Measurements from ENCODE around the gene SETX.

Gene SETX

DNA sequence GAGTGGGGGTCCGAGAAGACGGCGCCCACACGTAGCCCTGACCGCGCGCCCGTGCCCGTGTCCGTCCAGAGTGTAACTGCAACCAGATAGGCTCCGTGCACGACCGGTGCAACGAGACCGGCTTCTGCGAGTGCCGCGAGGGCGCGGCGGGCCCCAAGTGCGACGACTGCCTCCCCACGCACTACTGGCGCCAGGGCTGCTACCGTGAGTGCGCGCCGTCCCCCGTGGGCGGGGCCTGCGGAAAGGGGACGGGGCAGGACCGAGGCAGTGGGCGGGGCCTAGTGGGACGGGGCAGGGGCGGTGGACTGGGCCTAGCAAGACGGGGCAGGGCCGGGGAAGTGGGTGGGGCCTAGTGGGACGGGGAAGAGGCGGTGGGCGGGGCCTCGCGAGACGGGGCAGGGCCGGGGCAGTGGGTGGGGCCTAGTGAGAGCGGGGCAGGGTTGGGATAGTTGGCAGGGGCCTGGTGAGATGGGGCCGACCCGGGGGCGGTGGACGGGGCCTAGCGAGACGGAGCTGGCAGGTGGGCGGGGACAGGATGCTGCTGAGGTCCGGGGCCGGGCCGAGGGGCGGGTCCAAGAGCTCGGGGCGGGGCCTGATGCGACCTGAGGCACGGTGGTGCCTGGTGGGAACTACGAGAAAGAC is 113.8 kb downstream of the SETX start:
- peak; percentile 99 for DNase-seq (ENCODE audit: low read depth)

DNA sequence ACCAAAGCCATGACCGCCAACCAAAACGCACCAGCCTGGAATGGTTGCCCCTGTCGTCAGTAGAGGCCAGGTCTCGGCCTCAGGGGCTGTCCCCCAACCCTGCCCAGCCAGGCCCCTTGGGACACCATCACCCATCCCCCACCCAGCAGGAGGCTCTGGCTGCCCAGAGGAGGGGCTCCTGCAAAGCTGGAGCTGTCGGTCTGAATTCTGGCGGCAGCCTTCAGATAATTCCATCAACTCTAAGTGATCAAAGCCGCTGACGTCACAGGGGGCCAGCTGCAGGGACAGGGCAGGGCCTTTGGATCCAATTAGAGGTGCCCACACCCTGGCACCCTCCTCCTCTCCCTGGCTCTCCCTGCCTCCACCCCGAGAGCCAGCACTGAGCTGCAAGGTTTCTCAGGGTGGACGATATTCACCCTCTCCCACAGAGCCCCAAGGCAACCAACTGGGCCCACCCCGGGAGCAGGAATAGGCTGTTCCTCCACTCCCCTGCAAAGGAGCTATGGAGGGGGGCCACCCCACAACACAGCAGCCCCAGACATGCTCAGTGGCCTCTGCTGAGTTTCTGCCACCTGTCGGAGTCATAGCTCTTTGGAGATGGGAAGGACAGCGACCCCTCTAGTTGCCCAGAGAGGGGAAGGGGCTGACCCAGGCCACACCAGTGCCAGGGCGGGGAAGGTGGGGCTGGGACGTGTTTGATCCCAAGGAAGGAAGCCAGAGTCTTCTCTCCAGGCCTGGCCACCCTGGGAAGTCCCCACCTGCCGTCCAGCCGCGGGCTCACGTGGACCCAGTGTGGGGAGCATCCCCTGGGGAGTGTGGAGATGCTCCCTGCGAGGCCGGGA is 114.6 kb downstream of the SETX start:
- DNase-seq (ENCODE audit: low read depth) = no peak

DNA sequence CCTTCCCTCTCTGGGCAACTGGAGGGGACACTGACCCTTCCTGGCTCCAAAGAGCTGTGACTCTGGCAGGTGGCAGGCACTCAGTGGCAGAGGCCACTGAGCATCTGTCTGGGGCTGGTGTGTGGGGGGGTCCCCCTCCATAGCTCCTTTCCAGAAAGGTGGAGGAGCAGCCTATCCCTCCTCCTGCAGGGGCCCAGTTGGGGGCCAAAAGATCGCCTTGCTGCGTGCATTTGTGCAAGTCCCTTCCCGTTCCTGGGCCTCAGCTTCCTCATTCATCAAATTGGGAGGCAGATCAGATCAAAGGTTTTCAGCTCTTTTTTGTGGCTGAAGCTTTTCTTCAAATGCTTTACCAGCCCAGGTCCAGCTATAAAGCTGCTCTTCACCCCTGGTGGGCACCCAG is 115.3 kb downstream of the SETX start:
- DNase-seq (ENCODE audit: low read depth) = no peak

DNA sequence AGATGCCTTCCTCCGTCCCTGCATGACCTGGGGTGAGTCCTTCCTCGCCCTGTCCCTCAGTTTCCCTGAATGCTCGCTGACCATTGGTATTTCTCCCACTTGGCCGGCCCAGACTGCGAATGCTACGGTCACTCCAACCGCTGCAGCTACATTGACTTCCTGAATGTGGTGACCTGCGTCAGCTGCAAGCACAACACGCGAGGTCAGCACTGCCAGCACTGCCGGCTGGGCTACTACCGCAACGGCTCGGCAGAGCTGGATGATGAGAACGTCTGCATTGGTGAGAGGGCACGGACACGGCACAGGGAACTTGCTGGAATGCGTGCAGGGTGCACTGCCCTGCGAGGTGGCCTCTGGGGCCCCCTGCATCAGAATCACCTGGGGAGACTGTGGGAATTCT is 115.8 kb downstream of the SETX start:
- no peak for DNase-seq (ENCODE audit: low read depth)

DNA sequence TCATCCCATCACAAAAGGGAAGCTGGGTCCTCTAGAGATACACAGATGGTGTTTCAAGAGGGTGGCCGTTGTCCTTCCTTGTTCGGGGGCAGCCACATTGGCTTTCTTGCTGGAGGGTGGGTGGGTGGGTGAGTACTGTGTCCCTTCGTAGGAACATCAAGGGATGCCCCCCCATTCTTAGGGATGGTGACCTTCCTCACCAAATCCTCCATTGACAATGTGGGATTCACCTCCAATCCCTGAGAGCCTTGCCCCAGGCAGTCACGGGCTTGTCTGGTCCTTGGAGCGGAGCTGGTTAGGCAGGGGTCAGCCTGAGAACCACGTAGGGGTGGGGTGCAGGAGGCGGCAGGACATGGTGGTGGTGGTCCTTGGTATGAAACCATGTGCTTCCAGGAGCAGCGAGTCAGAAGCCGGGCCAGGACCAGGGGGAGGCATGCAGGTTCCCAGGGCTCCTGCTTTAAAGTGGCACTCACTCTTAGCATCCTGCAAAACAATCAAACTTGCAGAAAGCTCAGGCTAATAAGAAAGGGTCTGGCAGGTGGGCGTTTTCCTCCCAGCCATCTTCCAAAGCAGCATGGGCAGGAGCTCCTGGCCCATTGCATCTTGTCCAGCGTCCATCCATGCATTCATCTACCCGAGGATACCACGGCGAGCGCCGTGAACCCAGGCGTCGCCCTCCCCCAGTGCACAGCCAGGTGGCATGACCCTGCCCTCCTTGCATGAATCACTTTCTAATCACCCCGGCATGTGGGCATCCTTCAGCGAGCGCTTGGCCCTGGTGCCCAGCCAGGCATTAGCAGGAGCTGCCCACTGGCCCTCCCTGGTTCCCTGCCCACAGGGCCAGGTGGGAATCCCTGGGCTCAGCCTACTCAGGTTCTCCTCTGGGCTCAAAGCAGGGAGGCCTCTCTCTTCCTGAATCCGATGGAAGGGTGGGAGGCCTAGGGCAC is 116.5 kb downstream of the SETX start:
- no peak for DNase-seq (ENCODE audit: low read depth)

DNA sequence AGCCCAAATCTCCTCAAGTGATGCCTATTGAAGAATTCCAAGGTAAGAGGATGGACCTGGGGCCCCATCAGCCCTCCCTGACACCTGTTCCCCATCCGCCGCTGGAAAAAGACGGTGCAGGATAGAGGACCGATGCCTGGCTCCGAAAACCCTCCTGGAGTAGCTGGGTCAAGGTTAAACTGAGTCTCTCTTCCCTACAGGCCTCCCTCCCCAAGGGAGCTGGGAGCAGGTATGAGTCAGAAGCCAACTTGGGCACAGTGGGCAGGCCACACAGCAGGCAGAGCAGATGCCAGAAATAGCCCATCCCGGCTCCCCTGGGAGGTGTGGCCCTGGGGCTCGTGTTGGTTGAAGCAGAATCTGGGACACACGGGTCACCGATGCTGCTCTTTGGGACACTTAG is 117.3 kb downstream of the SETX start:
- no peak for DNase-seq (ENCODE audit: low read depth)

DNA sequence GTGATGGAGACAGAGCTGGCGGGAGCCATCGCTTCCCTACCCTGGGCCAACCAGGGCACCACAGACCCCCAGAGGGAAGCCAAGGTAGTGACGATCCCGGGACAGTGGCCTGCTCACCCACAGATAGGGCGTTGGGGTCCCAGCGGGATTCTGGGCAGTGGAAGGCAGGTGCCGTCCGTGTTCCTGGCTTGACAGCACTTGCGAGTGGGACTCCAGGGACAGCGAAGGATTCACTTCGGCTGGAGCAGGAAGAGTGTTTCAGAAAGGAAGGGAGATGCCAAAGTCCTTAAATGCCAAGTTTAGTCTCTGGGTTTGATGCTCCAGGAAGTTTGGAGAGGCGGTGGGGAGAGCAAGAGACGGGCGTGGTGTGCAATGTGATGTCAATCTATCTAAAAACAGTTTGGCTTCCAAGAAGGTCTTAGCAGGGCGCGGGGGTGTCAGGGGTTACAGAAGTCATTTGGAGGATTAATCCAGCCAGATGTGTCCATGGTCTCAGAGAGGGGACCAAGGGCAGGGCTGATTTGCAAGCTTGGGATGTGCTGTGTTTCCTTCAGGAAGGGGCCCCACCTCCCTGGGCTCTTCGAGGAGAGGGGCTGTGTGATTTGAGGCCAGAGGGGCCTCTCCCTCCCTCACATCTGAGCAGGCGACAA is 118.0 kb downstream of the SETX start:
- DNase-seq (ENCODE audit: low read depth) = no peak

DNA sequence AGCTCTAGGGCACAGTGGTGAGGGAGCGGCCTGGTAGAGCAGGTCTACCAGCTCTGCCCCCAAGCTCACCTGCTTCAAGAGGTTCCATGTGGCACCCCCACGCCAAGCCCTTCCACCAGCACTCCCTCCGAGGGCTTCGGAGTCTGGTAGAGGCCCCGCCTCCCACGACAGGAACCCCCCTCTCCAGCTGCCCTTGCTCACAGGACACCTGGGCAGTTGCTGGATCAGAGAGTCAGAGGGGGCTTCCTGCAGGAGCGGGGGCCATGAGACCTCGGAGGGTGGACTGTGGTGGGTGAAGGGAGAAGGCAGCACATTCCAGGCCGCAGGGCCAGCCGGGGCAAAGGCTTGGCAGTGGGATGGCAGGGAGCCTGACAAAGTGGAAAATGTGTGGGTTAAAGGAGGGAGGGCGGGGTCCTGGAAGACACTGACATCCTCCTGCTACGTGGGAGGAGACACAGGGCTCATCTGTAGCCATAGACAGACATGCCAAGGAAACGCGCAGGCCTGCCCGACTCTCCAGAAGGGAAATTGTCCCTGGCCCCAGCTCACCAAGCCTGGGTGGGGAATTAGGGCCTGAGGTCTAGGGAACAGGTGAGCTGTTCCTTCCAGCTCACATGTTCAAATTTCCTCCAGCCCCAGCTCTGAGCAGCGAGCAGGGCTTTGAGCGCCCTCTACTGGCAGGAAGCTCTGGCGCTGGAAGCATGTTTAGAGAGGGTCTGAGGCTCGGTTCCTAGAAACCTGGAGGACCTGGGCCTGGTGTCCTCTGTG is 118.7 kb downstream of the SETX start:
- peak; percentile 65 for DNase-seq (ENCODE audit: low read depth)

DNA sequence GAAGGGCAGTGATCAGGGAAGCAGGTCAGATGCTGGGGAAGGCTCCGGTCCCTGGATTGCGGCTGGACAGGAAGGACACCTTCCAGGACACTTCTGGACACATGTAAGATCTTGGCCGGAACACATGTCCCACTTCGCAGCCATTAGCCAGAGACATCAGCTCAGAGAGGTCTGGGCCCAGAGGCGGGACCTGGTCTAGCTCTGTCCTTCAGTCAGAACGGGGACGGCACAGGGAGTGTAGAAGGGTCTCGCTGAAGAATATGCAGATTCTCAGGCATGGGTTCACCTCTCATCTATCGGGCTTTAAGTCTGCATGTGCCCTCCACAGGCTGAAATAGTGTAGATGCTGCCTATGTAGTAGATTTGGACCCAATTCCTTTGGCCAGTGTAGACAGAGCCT is 119.7 kb downstream of the SETX start:
- DNase-seq (ENCODE audit: low read depth) = no peak

DNA sequence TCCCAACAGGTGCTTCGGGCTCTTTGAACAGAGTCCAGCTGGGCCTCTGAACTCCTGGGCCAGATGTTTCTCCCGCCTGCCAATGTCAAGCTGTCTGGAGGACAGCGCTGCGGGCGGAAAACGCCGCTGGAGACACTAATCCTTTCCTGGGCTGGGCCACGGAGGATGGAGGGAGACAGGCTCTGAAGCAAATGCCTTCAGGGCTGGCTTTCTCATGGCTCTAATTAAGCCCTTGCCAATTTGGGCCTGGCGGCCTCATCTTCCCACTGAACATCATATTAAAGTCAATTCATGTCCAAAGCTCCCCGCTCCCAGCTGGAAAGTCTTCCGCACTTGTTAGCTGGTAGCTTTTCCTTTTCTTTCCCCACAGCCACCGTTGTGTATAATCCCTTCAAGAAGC is 120.3 kb downstream of the SETX start:
- no peak for DNase-seq (ENCODE audit: low read depth)

DNA sequence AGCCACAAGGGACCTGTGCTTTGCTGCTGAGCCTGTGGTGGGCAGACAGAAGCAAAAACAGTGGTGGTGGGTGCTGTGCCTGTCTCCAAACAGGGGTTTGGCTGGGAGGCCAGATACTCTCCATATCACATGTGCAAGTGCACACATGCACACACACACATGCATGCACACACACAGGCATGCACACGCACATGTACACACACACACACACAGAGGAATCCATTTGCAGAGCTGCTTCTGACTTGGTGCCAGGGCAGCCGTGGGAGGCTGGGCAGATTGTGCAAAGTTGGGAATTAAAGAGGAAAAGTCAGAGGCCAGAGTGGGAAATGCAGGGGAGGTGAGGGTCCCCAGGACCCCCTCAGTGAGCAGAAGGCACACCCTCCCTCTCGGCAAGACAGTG is 121.6 kb downstream of the SETX start:
- no peak for DNase-seq (ENCODE audit: low read depth)

DNA sequence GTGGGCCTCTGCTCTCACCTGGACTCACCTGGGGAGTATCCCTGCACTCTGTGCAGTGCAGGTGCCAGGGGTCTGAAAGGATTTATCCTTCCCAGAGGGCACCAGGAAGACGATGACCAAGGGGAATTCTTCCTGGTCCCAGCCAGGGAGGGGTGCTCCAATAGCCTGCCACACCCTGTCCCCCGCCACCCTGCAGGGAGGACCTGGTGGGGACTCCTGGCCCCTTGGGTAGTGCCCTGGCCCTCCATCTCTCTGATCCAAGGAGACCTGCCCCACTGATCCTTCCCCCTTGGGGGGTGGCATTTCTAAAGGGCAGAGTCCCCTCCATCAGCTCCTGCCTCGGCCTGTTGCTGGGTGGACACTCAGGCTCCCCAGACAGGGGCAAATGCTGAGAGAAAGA is 122.3 kb downstream of the SETX start:
- DNase-seq (ENCODE audit: low read depth) = no peak

DNA sequence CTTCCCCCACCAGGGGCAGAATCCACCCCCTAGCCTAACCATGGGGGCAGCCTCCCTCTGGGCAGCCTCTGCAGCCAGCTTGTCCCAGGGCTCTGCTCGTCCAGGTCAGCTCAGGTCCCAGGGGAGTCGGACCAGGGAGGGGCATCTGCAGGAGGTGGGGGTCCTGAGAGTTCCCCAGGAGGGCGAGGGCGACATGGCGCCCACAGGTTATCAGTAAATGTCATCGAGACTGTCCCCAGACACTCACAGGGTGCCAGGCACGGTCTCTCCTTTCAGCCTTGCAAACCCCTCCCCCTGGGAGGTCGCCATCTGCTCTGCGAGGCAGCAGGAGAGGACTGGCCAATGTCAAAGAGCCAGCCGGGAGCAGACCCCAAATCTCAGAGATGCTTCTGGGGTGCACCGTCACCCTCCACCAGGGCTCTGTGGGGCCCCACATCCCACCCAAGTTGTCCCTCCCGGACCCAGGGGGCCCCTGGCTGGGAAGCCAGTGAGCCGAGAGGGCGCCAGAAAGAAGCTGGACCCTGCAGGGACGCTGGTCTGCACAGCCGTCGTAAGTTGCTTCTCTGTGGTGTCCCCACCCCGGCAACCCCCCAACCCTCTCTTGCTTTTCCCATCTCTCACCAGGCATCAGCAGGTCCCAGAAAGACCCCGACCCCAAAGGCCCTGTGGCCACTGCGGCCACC is 123.6 kb downstream of the SETX start:
- no peak for DNase-seq (ENCODE audit: low read depth)

DNA sequence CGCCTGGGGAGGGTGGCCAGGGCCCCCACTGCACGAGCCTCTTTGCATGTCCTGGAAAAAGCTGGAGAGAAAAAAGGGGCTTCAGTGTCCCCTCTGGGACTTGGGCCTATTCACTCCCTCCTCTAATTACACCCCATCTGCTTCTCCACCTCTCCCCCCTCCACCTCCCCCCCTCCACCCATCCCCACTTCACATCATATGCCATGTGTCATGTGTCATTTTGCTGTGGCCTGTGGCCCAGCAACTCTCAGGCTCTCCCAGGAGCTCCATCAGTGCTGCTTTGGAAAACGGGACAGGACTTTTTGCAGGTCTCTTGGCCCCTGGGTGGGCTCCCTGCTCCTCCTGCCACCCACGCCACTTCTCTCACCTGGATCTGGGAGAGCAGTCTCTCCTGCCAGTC is 124.2 kb downstream of the SETX start:
- DNase-seq (ENCODE audit: low read depth) = no peak

DNA sequence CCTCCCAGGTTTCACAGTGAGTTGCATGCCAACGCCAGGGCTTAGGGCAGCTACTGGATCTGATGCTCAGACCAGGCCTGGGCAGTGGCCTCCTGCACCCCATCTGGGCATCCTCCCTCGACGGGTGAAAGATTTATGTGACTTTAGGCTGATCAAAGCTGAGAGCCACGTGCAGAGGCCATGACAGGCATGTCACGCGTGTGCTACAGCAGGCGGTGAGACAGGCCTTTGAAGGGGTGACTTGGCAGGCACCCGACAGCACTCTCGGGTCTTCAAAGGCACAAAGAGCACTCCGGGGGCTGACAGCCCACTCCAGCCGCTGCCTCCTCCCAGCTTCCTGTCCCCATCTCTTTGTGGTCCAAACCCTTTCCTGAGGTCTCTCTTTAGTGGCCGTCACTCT is 126.7 kb downstream of the SETX start:
- DNase-seq (ENCODE audit: low read depth) = no peak

DNA sequence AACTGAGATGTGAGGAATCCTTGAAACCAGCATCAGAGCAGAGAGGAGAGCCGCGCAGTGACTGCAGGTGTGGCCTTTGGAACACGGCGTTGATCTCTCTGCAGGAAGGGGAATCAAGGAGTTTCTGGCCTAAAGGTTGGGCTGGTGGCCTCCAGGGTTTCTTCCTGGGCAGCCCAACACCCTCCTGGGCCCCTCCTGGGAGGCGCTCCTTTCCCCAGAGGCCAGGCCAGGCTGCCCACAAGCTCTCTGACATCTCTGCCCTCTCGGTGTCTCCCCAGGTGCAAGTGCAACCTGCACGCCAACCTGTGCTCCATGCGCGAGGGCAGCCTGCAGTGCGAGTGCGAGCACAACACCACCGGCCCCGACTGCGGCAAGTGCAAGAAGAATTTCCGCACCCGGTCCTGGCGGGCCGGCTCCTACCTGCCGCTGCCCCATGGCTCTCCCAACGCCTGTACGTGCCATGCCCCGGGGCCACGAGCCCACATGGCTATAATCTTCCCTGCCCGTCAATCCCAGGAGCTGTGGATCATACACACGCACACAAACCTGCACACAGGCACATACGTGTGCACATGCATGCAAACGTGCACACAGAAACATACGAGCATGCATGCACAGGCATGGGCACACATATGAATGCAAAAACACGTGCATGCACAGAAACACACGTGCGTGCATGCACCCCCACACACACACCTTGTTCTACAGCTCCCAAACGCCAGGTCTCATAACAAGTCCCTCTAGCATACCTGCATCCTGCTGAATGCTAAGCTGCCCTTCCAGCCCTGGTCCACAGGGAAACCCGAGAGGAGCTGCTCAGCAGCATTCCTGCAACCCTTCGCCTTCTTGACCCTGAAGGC is 128.0 kb downstream of the SETX start:
- DNase-seq (ENCODE audit: low read depth) = no peak

DNA sequence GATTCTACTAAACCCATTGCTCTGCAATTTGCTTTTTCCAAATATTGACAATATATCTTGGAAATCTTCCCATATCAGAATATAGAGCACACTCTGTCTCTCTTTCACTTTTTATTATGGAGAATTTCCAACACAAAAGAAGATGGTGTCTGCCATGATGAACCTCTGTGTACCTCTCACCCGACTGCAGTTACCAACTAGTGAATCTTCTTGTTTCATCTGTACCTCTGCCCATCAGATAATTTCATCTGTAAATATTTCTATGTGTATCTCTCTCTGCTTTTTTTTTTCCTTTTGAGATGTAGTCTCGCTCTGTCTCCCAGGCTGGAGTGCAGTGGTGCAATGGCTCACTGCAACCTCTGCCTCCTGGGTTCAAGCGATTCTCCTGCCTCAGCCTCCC is 130.1 kb downstream of the SETX start:
- no peak for DNase-seq (ENCODE audit: low read depth)

DNA sequence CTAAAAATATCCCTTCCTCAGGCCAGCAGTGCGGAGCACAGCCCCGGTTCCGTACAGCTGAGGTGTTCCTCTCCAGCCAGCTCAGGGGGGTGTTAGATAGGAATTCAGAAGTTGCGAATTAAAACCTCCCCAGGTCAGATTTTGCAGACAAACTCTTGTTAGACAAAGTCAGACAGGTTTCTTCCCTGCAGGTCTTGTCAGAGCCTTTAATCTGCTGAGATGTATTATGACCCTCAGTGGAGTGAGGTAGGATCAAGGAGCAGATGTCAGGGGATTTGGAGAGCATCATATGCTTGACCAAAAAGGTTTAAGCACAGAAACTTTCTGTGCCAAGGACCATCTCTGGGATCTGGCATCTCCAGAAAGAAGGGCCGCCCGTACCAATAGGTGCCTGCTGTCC is 132.8 kb downstream of the SETX start:
- DNase-seq (ENCODE audit: low read depth) = no peak

DNA sequence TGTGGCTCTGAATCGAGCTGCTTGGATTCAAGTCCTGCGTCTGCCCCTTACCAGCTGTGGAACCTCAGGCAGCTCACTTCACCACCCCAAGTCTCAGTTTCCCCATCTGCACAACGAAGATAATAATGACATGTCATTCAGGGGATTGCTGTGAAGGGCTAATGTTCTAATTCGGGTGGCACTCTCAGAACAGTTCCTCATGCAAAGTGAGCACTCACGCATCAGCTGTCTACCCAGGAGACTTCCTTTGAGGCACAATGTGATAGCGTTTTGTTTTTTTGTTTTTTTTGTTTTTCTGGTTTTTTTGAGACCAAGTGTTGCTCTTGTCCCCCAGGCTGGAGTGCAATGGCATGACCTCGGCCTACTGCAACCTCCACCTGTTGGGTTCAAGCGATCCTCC is 136.6 kb downstream of the SETX start:
- DNase-seq (ENCODE audit: low read depth) = no peak
